ENCODE measurements around the gene TRIM13.

The TRIM13 gene

GRCh38 chr13:50026788-50027473 lies 30.1 kb downstream of the TRIM13 start:
- H3K4me3 ChIP-seq (ENCODE audit: low read depth, low read length): no peak overlapping the region
- TF ChIP-seq CTCF (IDR thresholded peaks at IDR 0.05; ENCODE audit: low read depth, low read length): no peak
- H3K36me3 ChIP-seq: no peaks in the 10 kb centered on the region
- no peaks in the 10 kb centered on the region for H3K27me3 ChIP-seq (ENCODE audit: insufficient read depth, low read depth, severe bottlenecking)
- DNase-seq: no peak
- no peak overlapping the region for H3K27ac ChIP-seq
- H3K9me3 ChIP-seq (ENCODE audit: severe bottlenecking): no peaks in the 10 kb centered on the region

GRCh38 chr13:50030315-50030714 lies 33.5 kb downstream of the TRIM13 start:
- no peak overlapping the region for H3K27ac ChIP-seq
- no peak for DNase-seq

GRCh38 chr13:50033725-50034124 lies 36.9 kb downstream of the TRIM13 start:
- Histone ChIP-seq H3K4me3 (ENCODE audit: low read depth, low read length) (no peak overlapping the region), H3K9me3 (ENCODE audit: severe bottlenecking) (no peaks in the 10 kb centered on the region), H3K27ac (no peak overlapping the region), H3K36me3 (no peaks in the 10 kb centered on the region), H3K27me3 (ENCODE audit: insufficient read depth, low read depth, severe bottlenecking) (no peaks in the 10 kb centered on the region)
- no peak for DNase-seq
- TF ChIP-seq CTCF (IDR thresholded peaks at IDR 0.05; ENCODE audit: low read depth, low read length): no peak

More at GRCh38 chr13:50030315-50030714, 33.5 kb downstream of the TRIM13 start:
- Histone ChIP-seq H3K9me3 (ENCODE audit: severe bottlenecking) (no peaks in the 10 kb centered on the region), H3K36me3 (no peaks in the 10 kb centered on the region), H3K27me3 (ENCODE audit: insufficient read depth, low read depth, severe bottlenecking) (no peaks in the 10 kb centered on the region), H3K4me3 (ENCODE audit: low read depth, low read length) (no peak overlapping the region)
- no peak for TF ChIP-seq CTCF (IDR thresholded peaks at IDR 0.05; ENCODE audit: low read depth, low read length)

GRCh38 chr13:50037788-50038187 lies 40.9 kb downstream of the TRIM13 start:
- H3K27me3 ChIP-seq (ENCODE audit: insufficient read depth, low read depth, severe bottlenecking): no peaks in the 10 kb centered on the region
- H3K27ac ChIP-seq: no peak overlapping the region
- DNase-seq: no peak
- no peaks in the 10 kb centered on the region for H3K36me3 ChIP-seq
- H3K9me3 ChIP-seq (ENCODE audit: severe bottlenecking): no peaks in the 10 kb centered on the region
- H3K4me3 ChIP-seq (ENCODE audit: low read depth, low read length): no peak overlapping the region
- TF ChIP-seq CTCF (IDR thresholded peaks at IDR 0.05; ENCODE audit: low read depth, low read length): no peak

GRCh38 chr13:50038266-50038665 lies 41.4 kb downstream of the TRIM13 start:
- H3K27ac ChIP-seq: no peak overlapping the region
- no peak overlapping the region for H3K4me3 ChIP-seq (ENCODE audit: low read depth, low read length)
- DNase-seq: no peak
- H3K9me3 ChIP-seq (ENCODE audit: severe bottlenecking): no peaks in the 10 kb centered on the region
- TF ChIP-seq CTCF (IDR thresholded peaks at IDR 0.05; ENCODE audit: low read depth, low read length): no peak
- no peaks in the 10 kb centered on the region for H3K36me3 ChIP-seq
- no peaks in the 10 kb centered on the region for H3K27me3 ChIP-seq (ENCODE audit: insufficient read depth, low read depth, severe bottlenecking)

GRCh38 chr13:50052478-50052877 lies 55.6 kb downstream of the TRIM13 start:
- Histone ChIP-seq H3K4me3 (ENCODE audit: low read depth, low read length) (no peak overlapping the region), H3K27me3 (ENCODE audit: insufficient read depth, low read depth, severe bottlenecking) (no peaks in the 10 kb centered on the region), H3K27ac (no peak overlapping the region), H3K36me3 (no peaks in the 10 kb centered on the region; the same call in none of the 2 replicates), H3K9me3 (ENCODE audit: severe bottlenecking) (no peaks in the 10 kb centered on the region)
- TF ChIP-seq CTCF (IDR thresholded peaks at IDR 0.05; ENCODE audit: low read depth, low read length): no peak
- DNase-seq: no peak

Data from WERI-Rb-1 (cell line).